HEK293T (cell line): ENCODE measurements around the gene FANCE.

Experiments used
- FOXA1 ChIP-seq: fragments of 450-650 bp; IDR thresholded peaks from 2 replicates; pipeline ENCODE4 v1.6.1; 2016; ENCODE audit warnings: mild to moderate bottlenecking
- FOXK2 ChIP-seq: fragments of 450-650 bp; IDR thresholded peaks from 2 replicates; pipeline ENCODE4 v1.6.1; 2016; ENCODE audit warnings: mild to moderate bottlenecking

DNA sequence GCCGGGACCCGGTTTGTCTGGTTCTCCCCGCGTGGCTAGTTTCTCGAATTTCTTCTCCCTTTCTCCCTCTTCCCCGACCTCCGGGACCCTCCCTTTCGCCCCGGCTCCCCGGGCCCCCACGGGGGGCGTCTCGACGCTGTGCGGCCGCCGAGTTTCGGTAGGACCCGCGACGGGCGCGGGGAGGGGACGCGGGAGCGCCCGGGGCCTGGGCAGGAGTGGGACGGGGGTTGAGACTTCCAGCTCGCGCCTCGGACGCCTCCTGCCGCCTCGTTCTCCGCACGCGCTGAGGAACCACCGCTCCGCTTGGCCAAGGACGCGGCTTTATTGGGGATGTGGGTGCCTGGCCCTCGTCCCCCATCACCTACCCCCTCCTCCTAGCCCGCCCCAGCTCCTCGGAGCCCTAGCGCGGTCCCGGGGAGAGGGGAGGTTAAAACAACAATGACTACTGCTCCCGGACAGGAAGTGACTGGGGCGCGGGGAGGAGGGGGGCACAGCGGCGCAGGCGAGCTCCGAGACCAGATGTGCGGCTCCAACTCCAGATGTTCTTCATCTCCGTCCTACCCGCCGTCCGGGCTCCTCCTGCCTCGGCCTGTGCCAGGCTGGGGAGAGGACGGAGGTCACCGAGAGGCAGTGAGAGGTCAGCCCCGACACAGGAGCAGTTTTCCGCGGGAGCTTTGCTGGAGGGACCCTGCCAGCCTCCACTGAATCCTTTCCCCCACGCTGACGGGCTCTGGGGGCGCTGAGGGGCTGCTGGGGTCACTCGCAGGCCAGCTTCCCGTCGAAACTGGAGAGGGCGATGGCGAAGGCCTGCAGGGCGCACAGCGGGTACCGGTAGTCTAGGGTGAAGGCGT lies 45.7 kb downstream of the FANCE start:
- no peak for TF ChIP-seq FOXK2
- no peak for TF ChIP-seq FOXA1
